HepG2 (cell line): ENCODE measurements around the gene SLC23A3. TPM values are rescaled to one million over a fixed set of nuclear protein-coding genes. Genes with fewer than 3 reads are reported as not detected.

Source experiments
- AKAP8 ChIP-seq: sonication (generic); formaldehyde crosslinking; IDR thresholded peaks from 2 replicates; pipeline ENCODE4 v1.5.1; 2020; ENCODE audit warnings: mild to moderate bottlenecking, missing genetic modification reagents
- ARHGAP35 ChIP-seq: sonication (generic); formaldehyde crosslinking; IDR thresholded peaks from 2 replicates; pipeline ENCODE4 v1.9.0; 2022; ENCODE audit warnings: mild to moderate bottlenecking, inconsistent platforms, moderate library complexity, missing genetic modification reagents, borderline replicate concordance
- CEBPG ChIP-seq: IDR thresholded peaks from 2 replicates; pipeline ENCODE4 v1.6.1; 2016
- DPF2 ChIP-seq: sonication (generic); formaldehyde crosslinking; IDR thresholded peaks from 2 replicates; pipeline ENCODE4 v1.4.0; 2020; ENCODE audit warnings: mild to moderate bottlenecking, low read depth, missing genetic modification reagents, borderline replicate concordance
- FOXJ3 ChIP-seq: sonication (generic); formaldehyde crosslinking; IDR thresholded peaks from 2 replicates; pipeline ENCODE4 v1.4.0; 2020; ENCODE audit warnings: missing genetic modification reagents, mild to moderate bottlenecking, borderline replicate concordance
- GATAD2A ChIP-seq: IDR thresholded peaks from 2 replicates; pipeline ENCODE4 v1.6.1; 2016
- HMG20B ChIP-seq: conservative IDR thresholded peaks from 2 replicates; pipeline ENCODE4 v1.6.1; 2016; ENCODE audit warnings: missing genetic modification reagents, missing compliant biosample characterization
- JUN ChIP-seq: sonication (generic); formaldehyde crosslinking; IDR thresholded peaks from 2 replicates; pipeline ENCODE4 v1.4.0; 2020; ENCODE audit warnings: mild to moderate bottlenecking, missing genetic modification reagents
- KDM6A ChIP-seq: IDR thresholded peaks from 2 replicates; pipeline ENCODE4 v1.6.1; 2016; ENCODE audit warnings: low read depth
- KLF16 ChIP-seq, 2 experiments: sonication (generic) in 1 of 2; formaldehyde crosslinking in 1 of 2; IDR thresholded peaks; 2 replicates each; pipeline versions ENCODE4 v1.6.1 to v1.8.0; 2016 to 2023; ENCODE audit warnings: missing genetic modification reagents in 2 of 2, missing compliant biosample characterization in 1 of 2
- NFKBIZ ChIP-seq: IDR thresholded peaks from 2 replicates; pipeline ENCODE4 v1.6.1; 2018; ENCODE audit warnings: missing genetic modification reagents, missing compliant biosample characterization
- NR1H2 ChIP-seq: sonication (generic); formaldehyde crosslinking; IDR thresholded peaks from 2 replicates; pipeline ENCODE4 v1.8.1; 2022; ENCODE audit warnings: low read depth, missing genetic modification reagents, borderline replicate concordance
- RAD21 ChIP-seq: fragments of 450-650 bp; formaldehyde crosslinking; IDR thresholded peaks from 2 replicates; pipeline ENCODE4 v1.5.0; 2020; ENCODE audit warnings: mild to moderate bottlenecking
- RELA ChIP-seq: sonication (generic); formaldehyde crosslinking; IDR thresholded peaks from 2 replicates; pipeline ENCODE4 v1.4.0; 2020; ENCODE audit warnings: missing genetic modification reagents
- SMC3 ChIP-seq: IDR thresholded peaks from 2 replicates; pipeline ENCODE4 v1.6.1; 2011; ENCODE audit warnings: low read length, improper control_type of control experiment
- STAG1 ChIP-seq: sonication (generic); formaldehyde crosslinking; IDR thresholded peaks from 2 replicates; pipeline ENCODE4 v1.4.0; 2020; ENCODE audit warnings: missing genetic modification reagents
- TBX2 ChIP-seq: sonication (generic); formaldehyde crosslinking; IDR thresholded peaks from 2 replicates; pipeline ENCODE4 v1.5.0; 2020; ENCODE audit warnings: missing genetic modification reagents, mild to moderate bottlenecking, borderline replicate concordance
- TSC22D2 ChIP-seq: sonication (generic); formaldehyde crosslinking; IDR thresholded peaks from 2 replicates; pipeline ENCODE4 v1.5.1; 2020; ENCODE audit warnings: missing genetic modification reagents, mild to moderate bottlenecking, borderline replicate concordance
- YEATS4 ChIP-seq: sonication (generic); formaldehyde crosslinking; IDR thresholded peaks from 2 replicates; pipeline ENCODE4 v1.4.0; 2020; ENCODE audit warnings: missing genetic modification reagents, borderline replicate concordance
- ZBTB7B ChIP-seq: sonication (generic); formaldehyde crosslinking; IDR thresholded peaks from 2 replicates; pipeline ENCODE4 v1.4.0; 2020; ENCODE audit warnings: missing genetic modification reagents
- ZC3H13 ChIP-seq: sonication (generic); formaldehyde crosslinking; IDR thresholded peaks from 2 replicates; pipeline ENCODE4 v1.8.1; 2023; ENCODE audit warnings: mild to moderate bottlenecking, missing genetic modification reagents, moderate library complexity
- ZNF251 ChIP-seq: sonication (generic); formaldehyde crosslinking; IDR thresholded peaks from 2 replicates; pipeline ENCODE4 v1.9.0; 2021; ENCODE audit warnings: mild to moderate bottlenecking, missing genetic modification reagents
- ZNF329 ChIP-seq: sonication (generic); formaldehyde crosslinking; IDR thresholded peaks from 2 replicates; pipeline ENCODE4 v1.9.0; 2021; ENCODE audit warnings: low read depth, mild to moderate bottlenecking, missing genetic modification reagents
- ZNF431 ChIP-seq: sonication (generic); formaldehyde crosslinking; IDR thresholded peaks from 2 replicates; pipeline ENCODE4 v1.9.0; 2022; ENCODE audit warnings: missing genetic modification reagents, low read depth, mild to moderate bottlenecking, borderline replicate concordance
- ZNF530 ChIP-seq: sonication (generic); formaldehyde crosslinking; IDR thresholded peaks from 2 replicates; pipeline ENCODE4 v1.5.0; 2020; ENCODE audit warnings: low read depth, mild to moderate bottlenecking, missing genetic modification reagents
- ZNF549 ChIP-seq: sonication (generic); formaldehyde crosslinking; IDR thresholded peaks from 2 replicates; pipeline ENCODE4 v1.5.0; 2020; ENCODE audit warnings: missing genetic modification reagents
- ZNF629 ChIP-seq: sonication (generic); formaldehyde crosslinking; conservative IDR thresholded peaks from 2 replicates; pipeline ENCODE4 v1.5.0; 2020; ENCODE audit warnings: missing genetic modification reagents
- ZNF761 ChIP-seq: sonication (generic); formaldehyde crosslinking; conservative IDR thresholded peaks from 2 replicates; pipeline ENCODE4 v1.4.0; 2020; ENCODE audit warnings: mild to moderate bottlenecking, missing genetic modification reagents
- ZNF781 ChIP-seq: sonication (generic); formaldehyde crosslinking; IDR thresholded peaks from 2 replicates; pipeline ENCODE4 v1.5.1; 2020; ENCODE audit warnings: borderline replicate concordance, mild to moderate bottlenecking, missing genetic modification reagents; ENCODE audit errors: not compliant biosample characterization
- polyA plus RNA-seq, 8 experiments: library from polyadenylated mRNA; depleted of rRNA in 3 of 8; stranded (reverse) in 7 of 8; unstranded in 1 of 8; fragments of >200 nt; fragmentation: Illumina TruSeq in 4 of 8; extraction: Trizol in 4 of 8; gene quantifications; 2 replicates each; pipeline versions ENCODE4 v1.2.1 to v1.2.3, GENCODE V29; 2011 to 2016; ENCODE audit warnings: low read depth in 4 of 8, missing spikeins in 1 of 8, mixed read lengths in 1 of 8; ENCODE audit not compliant: insufficient read depth in 1 of 8
- total RNA-seq, 5 experiments: library from RNA; depleted of rRNA; stranded (reverse); fragments of >200 nt; fragmentation: Illumina TruSeq; extraction: Trizol; gene quantifications; 2 replicates each; pipeline ENCODE4 v1.2.3, GENCODE V29; 2016; ENCODE audit warnings: low read depth in 1 of 5
- TF ChIP-seq, protein P1 (sequence below): sonication (generic); formaldehyde crosslinking; IDR thresholded peaks from 2 replicates; pipeline ENCODE4 v1.8.0; 2022; ENCODE audit warnings: mild to moderate bottlenecking, missing genetic modification reagents, moderate library complexity
- TF ChIP-seq, protein P2 (sequence below): sonication (generic); formaldehyde crosslinking; conservative IDR thresholded peaks from 2 replicates; pipeline ENCODE4 v1.4.0; 2020; ENCODE audit warnings: missing genetic modification reagents
- TF ChIP-seq, protein P3 (sequence below): sonication (generic); formaldehyde crosslinking; IDR thresholded peaks from 2 replicates; pipeline ENCODE4 v1.8.0; 2022; ENCODE audit warnings: mild to moderate bottlenecking, missing genetic modification reagents, moderate library complexity

Gene SLC23A3
- total and polyA plus RNA-seq, 2 of the 13 experiments (the other 11 are each of a cell fraction or from before 2014, with no cell fraction given) = 0.38 to 0.78 TPM

- no peak for TF ChIP-seq KDM6A (CRISPR knock-in tag)
- TF ChIP-seq JUN (CRISPR knock-in tag) = no peak
- no peak for TF ChIP-seq ZNF549 (CRISPR knock-in tag)
- no peak for TF ChIP-seq AKAP8 (CRISPR knock-in tag)
- no peak for TF ChIP-seq ARHGAP35 (CRISPR knock-in tag)
- TF ChIP-seq HMG20B = no peak
- TF ChIP-seq, protein P1, sequence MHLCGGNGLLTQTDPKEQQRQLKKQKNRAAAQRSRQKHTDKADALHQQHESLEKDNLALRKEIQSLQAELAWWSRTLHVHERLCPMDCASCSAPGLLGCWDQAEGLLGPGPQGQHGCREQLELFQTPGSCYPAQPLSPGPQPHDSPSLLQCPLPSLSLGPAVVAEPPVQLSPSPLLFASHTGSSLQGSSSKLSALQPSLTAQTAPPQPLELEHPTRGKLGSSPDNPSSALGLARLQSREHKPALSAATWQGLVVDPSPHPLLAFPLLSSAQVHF = no peak
- peak in 1 of 2 experiments; percentile 66; a peak in 1 of 4 replicates for TF ChIP-seq KLF16 (CRISPR knock-in tag; IDR thresholded peaks at IDR 0.05)
- TF ChIP-seq ZNF431 (CRISPR knock-in tag) = no peak
- no peak for TF ChIP-seq TBX2
- TF ChIP-seq GATAD2A = 0 out of 2 replicates have a peak, but pooled peaks have one; percentile 27
- TF ChIP-seq NFKBIZ (CRISPR knock-in tag) = no peak
- no peak for TF ChIP-seq YEATS4 (CRISPR knock-in tag)
- TF ChIP-seq ZNF530 (CRISPR knock-in tag) = no peak
- peak; percentile 96 for TF ChIP-seq SMC3
- TF ChIP-seq TSC22D2 (CRISPR knock-in tag) = 0 out of 2 replicates have a peak, but pooled peaks have one; percentile 44
- no peak for TF ChIP-seq ZC3H13 (CRISPR knock-in tag)
- no peak for TF ChIP-seq ZBTB7B
- TF ChIP-seq RELA (CRISPR knock-in tag) = no peak
- TF ChIP-seq, protein P2, sequence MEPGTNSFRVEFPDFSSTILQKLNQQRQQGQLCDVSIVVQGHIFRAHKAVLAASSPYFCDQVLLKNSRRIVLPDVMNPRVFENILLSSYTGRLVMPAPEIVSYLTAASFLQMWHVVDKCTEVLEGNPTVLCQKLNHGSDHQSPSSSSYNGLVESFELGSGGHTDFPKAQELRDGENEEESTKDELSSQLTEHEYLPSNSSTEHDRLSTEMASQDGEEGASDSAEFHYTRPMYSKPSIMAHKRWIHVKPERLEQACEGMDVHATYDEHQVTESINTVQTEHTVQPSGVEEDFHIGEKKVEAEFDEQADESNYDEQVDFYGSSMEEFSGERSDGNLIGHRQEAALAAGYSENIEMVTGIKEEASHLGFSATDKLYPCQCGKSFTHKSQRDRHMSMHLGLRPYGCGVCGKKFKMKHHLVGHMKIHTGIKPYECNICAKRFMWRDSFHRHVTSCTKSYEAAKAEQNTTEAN (CRISPR knock-in tag) = no peak
- TF ChIP-seq STAG1 (CRISPR knock-in tag) = peak; percentile 96
- TF ChIP-seq DPF2 (CRISPR knock-in tag) = no peak
- TF ChIP-seq, protein P3, sequence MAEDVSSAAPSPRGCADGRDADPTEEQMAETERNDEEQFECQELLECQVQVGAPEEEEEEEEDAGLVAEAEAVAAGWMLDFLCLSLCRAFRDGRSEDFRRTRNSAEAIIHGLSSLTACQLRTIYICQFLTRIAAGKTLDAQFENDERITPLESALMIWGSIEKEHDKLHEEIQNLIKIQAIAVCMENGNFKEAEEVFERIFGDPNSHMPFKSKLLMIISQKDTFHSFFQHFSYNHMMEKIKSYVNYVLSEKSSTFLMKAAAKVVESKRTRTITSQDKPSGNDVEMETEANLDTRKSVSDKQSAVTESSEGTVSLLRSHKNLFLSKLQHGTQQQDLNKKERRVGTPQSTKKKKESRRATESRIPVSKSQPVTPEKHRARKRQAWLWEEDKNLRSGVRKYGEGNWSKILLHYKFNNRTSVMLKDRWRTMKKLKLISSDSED (CRISPR knock-in tag) = no peak
- TF ChIP-seq CEBPG (CRISPR knock-in tag) = 0 out of 2 replicates have a peak, but pooled peaks have one; percentile 11
- no peak for TF ChIP-seq ZNF761 (CRISPR knock-in tag)
- TF ChIP-seq ZNF781 (CRISPR knock-in tag) = no peak
- no peak for TF ChIP-seq FOXJ3 (CRISPR knock-in tag)
- TF ChIP-seq RAD21 = peak; percentile 91
- TF ChIP-seq ZNF329 (CRISPR knock-in tag) = no peak
- no peak for TF ChIP-seq NR1H2 (CRISPR knock-in tag)
- no peak for TF ChIP-seq ZNF251 (CRISPR knock-in tag)
- no peak for TF ChIP-seq ZNF629 (CRISPR knock-in tag)
Observed at GRCh38 chr2:219155054-219155644, 14.7 kb downstream of the SLC23A3 start (continued).
